Measurements from ENCODE around the gene RBBP6.

Gene RBBP6

GRCh38 chr16:24540602-24541210 lies 1.3 kb downstream of the RBBP6 start:
- no peaks in the 10 kb centered on the region for H3K27me3 ChIP-seq (replicated peaks; ENCODE audit: control insufficient read depth, insufficient read depth, low read length)
- DNase-seq (ENCODE audit: extremely low read depth, insufficient read length), result peak; percentile 13
- peak overlapping the region; percentile 73 for H3K4me3 ChIP-seq (replicated peaks; ENCODE audit: low read depth, low read length)
- no peaks in the 10 kb centered on the region; the same call in 1 of the 2 replicates for H3K36me3 ChIP-seq (ENCODE audit: control insufficient read depth, insufficient read depth, low read length)
- TF ChIP-seq CTCF (IDR thresholded peaks at IDR 0.05; ENCODE audit: insufficient read depth, low read length, poor library complexity, severe bottlenecking), result no peak

- no peak for DNase-seq (ENCODE audit: extremely low read depth, insufficient read length)
- no peak for TF ChIP-seq CTCF (IDR thresholded peaks at IDR 0.05; ENCODE audit: insufficient read depth, low read length, poor library complexity, severe bottlenecking)
- H3K4me3 ChIP-seq (replicated peaks; ENCODE audit: low read depth, low read length), result peak overlapping the region; percentile 73
- H3K27me3 ChIP-seq (replicated peaks; ENCODE audit: control insufficient read depth, insufficient read depth, low read length), result no peaks in the 10 kb centered on the region
- no peaks in the 10 kb centered on the region; the same call in 1 of the 2 replicates for H3K36me3 ChIP-seq (ENCODE audit: control insufficient read depth, insufficient read depth, low read length)
Measured at GRCh38 chr16:24541233-24541933, 2.0 kb downstream of the RBBP6 start.

DNA sequence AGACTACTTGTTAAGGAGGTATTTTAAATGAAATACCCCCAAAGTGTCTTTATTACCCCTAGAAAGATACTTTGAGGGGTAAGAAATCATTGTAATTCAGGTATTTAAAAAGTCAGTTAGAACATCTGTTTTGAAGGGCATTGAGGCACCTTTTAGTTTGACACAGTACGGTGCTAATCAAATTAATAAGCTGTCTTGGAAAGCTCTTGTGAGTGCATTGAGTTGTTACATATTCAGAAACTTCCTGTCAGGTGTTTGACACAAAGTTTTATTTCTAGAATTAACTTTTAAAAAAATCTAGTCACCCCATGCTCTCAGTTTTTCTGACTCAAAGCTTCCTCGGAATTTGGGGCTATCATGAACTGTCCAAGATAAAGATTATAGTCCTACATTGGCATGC lies 4.6 kb downstream of the RBBP6 start:
- peak overlapping the region; percentile 73 for H3K4me3 ChIP-seq (replicated peaks; ENCODE audit: low read depth, low read length)

GRCh38 chr16:24544640-24545039 lies 5.3 kb downstream of the RBBP6 start:
- Histone ChIP-seq H3K36me3 (ENCODE audit: control insufficient read depth, insufficient read depth, low read length) (peaks cover 4% of the 10 kb centered on the region), H3K27me3 (replicated peaks; ENCODE audit: control insufficient read depth, insufficient read depth, low read length) (no peaks in the 10 kb centered on the region), H3K4me3 (replicated peaks; ENCODE audit: low read depth, low read length) (no peak overlapping the region)
- no peak for DNase-seq (ENCODE audit: extremely low read depth, insufficient read length)
- no peak for TF ChIP-seq CTCF (IDR thresholded peaks at IDR 0.05; ENCODE audit: insufficient read depth, low read length, poor library complexity, severe bottlenecking)

More for the DNA sequence above, 4.6 kb downstream of the RBBP6 start:
- no peaks in the 10 kb centered on the region for H3K27me3 ChIP-seq (replicated peaks; ENCODE audit: control insufficient read depth, insufficient read depth, low read length)
- TF ChIP-seq CTCF (IDR thresholded peaks at IDR 0.05; ENCODE audit: insufficient read depth, low read length, poor library complexity, severe bottlenecking), result no peak
- H3K36me3 ChIP-seq (ENCODE audit: control insufficient read depth, insufficient read depth, low read length), result peaks cover 2% of the 10 kb centered on the region
- DNase-seq (ENCODE audit: extremely low read depth, insufficient read length), result no peak

DNA sequence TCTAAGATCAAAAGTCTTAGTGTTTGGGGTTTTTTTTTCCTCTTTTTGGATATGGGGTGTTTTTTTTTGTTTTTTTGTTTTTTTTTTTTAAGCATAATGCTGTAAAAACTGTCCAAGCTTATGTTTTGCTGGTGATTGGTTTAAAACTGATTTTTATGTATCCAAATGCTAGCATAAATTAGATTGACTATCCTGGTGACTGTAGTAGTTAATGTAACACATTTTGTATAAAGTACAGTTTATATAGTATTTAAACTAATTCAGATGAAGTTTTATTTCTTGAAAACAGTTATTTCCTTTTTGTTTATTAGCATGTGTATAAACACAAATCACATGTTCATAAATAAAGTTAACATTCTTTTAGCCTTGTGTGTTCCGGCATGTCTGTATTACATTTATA lies 10.9 kb downstream of the RBBP6 start:
- Histone ChIP-seq H3K36me3 (ENCODE audit: control insufficient read depth, insufficient read depth, low read length) (peaks cover 6% of the 10 kb centered on the region), H3K27me3 (replicated peaks; ENCODE audit: control insufficient read depth, insufficient read depth, low read length) (no peaks in the 10 kb centered on the region), H3K4me3 (replicated peaks; ENCODE audit: low read depth, low read length) (no peak overlapping the region)
- no peak for TF ChIP-seq CTCF (IDR thresholded peaks at IDR 0.05; ENCODE audit: insufficient read depth, low read length, poor library complexity, severe bottlenecking)
- DNase-seq (ENCODE audit: extremely low read depth, insufficient read length), result no peak

Measured in GM06990 (cell line).